NCI-H2196 (cell line): ENCODE results near the gene GIPC3.

Experiments
- DNase-seq: peaks from one replicate; lab custom pipeline; 2025; ENCODE audit not compliant: unreplicated experiment; lab: John Stamatoyannopoulos, UW

The GIPC3 gene

GRCh38 chr19:3585301-3586126, at the start of gene GIPC3:
Gene GIPC3 (plus strand): TSS chr19:3585478. CDS start chr19:3585598, 120 bp downstream.
- DNase-seq, result no peak

GRCh38 chr19:3535563-3535965, 49.7 kb upstream of the GIPC3 start:
- DNase-seq, result no peak

DNA sequence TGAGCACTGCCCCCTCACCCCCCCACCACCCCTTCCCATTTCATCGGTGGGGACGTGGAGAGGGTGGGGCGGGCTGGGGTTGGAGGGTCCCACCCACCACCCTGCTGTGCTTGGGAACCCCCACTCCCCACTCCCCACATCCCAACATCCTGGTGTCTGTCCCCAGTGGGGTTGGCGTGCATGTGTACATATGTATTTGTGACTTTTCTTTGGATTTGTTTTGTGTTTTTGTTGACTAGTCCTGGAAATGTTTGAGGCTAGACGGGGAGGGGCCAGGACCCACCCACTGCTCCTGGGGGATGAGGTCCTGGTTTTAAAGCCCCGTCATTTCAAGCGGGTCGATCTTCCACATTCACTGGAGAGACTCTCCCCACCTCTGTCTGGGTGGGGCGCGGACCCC, 49.3 kb upstream of the GIPC3 start:
- no peak for DNase-seq

GRCh38 chr19:3536429-3537100, 48.7 kb upstream of the GIPC3 start:
- no peak for DNase-seq

DNA sequence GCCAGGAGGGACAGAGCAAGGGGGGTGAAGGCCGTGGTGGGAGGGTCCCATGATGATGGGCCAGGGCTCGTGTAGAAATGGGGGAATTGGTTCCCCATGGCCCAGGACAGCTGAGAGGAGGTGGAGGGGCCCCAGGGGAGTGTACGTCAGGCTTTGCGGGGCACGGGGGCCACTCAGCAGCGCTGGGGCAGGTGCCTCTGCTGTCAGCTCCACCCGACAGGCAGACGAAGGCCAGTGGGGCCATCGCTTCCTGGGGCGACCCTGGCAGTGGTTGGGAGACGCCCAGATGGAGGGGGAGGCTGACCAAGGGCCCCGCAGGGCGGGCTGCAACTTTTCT, 48.2 kb upstream of the GIPC3 start:
- no peak for DNase-seq

DNA sequence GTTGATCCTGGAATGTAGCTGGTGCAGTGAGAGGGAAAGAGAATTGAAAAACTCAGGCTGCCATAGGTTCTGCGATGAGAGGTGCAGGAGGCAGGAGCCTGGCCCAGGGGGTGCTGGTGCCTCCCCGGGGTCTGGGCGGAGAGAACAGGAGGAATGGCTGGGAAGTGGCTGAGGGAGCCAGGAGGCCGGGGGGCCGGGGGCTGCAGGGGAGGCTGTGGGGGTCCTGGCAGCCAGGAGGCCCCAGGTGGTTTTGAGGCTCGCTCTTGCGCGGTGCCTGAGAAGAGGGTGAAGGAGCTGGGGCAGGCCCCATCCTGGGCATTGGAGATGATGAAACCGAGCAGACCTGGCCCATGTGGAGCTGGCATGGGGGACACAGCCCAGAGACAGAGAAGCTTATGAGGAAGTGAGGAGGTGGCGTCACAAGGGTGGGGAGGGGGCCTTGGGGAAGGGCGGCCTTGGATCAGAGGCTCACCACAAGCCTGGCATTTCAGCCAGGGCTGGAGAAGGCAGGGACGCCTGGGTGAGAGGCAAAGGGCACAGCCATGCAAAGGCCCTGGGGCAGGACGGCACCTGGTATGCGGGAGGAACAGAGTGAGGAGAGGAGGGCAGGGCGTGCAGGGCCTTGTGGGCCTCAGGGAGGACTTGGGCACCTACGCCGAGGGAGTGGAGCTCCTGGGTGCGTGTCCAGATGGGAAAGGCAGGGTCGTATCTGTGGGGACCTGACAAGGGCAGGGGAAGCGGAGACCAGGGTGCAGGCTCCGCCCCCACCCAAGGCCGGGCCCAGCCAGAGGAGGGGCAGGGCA, 47.6 kb upstream of the GIPC3 start:
- DNase-seq, result no peak

DNA sequence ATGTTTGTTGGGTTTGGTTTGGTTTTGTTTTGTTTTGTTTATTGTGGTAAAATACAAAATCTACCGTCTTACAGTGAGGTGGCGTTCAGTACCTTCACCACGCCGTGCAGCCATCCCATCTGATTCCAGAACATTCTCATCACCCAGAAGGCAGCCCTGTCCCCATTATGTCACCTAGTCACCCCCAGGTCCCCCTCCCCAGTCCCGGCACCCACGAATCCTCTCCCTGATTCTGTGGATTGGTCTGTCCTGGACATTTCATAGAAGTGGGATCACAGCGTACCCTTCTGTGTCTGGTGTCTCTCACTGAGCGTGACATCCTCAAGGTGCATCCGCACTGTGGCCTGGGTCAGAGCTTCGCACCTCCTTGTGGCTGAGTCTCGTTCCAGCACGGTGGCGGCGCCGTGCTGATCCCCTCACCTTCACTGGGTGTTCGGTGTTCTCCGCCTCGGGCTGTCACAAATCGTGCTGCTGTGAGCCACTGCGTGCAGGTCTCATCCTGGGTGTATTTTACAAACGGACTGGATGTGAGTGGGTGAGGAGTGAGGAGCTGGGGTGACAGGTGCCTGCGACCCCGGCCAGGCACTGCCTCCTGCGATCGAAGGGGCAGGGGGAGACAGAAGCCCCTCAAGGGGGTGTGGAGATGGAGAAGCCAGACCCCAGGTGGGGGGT, 46.9 kb upstream of the GIPC3 start:
- no peak for DNase-seq

DNA sequence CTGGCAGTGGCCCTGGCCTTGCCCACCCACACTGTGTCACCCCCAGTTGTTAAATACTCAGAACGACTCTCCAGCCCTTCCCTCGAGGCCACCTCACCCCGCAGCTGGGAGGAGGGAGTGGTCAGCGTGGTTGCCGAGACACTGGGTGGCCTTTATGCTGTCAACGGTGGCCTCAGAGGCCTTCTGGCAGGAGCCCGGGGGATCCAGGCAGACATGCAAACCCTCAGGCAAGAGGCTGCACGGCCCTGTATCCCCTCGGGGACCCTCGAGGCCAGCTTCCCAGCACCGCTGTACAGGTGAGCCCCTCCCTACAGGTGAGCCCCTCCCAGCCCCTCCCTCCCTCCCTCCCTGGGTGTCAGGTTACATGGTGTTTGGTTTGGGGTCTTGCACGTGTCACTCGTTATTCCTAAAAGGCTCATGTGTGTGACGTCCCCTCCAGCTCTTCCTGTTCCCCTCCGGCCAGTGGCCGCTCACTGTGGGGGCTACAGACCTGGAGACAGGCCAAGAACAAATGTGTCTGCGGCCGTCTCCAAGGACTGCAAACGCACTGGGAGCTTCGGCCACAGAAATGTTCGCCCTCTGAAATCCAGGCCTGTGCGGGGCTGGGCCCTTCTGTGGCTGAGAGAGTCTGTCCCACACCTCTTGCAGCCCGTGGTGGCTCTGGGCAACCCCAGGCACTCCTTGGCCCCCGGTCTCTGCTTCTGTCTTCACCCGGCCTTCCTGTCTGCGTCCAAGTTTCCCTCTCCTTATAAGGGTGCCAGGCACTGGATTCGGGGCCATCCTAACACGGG, 46.1 kb upstream of the GIPC3 start, which contains the start of gene TEKTIP1:
Gene TEKTIP1 (plus strand): TSS at position 210 of the 791 bp plus-strand sequence. CDS start 4 bp downstream, at position 214.
- no peak for DNase-seq

GRCh38 chr19:3539756-3540118, 45.5 kb upstream of the GIPC3 start:
- DNase-seq, result no peak

DNA sequence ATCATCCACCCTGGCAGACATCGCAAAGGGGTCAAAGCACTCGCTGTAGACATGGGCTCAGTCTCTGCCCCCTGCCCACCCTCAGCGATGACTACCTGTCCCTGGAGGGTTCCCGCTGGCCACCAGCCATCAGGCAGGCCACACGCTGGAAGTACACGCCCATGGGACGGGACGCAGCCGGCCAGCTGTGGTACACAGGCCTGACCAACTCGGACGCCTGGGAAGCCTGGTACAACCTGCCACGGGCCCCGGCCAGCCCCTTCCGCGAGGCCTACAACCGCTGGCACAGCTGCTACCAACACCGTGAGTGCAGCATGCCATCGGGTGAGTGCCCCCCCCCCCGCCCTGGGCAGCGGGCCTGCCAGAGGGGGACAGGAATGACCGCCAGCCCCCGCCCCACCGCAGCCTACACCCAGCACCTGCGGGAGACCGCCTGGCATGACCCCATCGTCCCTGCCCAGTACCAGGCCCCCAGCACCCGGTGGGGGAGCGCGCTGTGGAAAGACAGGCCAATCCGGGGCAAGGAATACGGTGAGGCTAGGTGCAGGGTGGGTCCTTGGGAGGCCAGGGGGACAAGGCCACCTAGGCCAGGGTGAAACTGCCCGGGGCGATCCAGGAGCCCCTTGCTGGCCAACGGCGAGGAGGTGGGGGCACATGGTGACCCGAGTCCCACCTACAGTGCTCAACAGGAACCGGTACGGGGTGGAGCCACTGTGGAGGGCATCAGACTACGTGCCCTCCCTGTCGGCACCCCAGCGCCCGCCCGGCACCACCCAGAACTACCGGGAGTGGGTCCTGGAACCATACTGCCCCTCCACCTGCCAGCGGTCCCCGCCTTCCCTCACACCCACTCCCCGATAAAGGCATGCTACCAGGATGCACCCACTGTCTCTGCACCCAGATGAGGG, 41.9 kb upstream of the GIPC3 start:
- no peak for DNase-seq

GRCh38 chr19:3544058-3544376, 41.3 kb upstream of the GIPC3 start:
- DNase-seq, result no peak

DNA sequence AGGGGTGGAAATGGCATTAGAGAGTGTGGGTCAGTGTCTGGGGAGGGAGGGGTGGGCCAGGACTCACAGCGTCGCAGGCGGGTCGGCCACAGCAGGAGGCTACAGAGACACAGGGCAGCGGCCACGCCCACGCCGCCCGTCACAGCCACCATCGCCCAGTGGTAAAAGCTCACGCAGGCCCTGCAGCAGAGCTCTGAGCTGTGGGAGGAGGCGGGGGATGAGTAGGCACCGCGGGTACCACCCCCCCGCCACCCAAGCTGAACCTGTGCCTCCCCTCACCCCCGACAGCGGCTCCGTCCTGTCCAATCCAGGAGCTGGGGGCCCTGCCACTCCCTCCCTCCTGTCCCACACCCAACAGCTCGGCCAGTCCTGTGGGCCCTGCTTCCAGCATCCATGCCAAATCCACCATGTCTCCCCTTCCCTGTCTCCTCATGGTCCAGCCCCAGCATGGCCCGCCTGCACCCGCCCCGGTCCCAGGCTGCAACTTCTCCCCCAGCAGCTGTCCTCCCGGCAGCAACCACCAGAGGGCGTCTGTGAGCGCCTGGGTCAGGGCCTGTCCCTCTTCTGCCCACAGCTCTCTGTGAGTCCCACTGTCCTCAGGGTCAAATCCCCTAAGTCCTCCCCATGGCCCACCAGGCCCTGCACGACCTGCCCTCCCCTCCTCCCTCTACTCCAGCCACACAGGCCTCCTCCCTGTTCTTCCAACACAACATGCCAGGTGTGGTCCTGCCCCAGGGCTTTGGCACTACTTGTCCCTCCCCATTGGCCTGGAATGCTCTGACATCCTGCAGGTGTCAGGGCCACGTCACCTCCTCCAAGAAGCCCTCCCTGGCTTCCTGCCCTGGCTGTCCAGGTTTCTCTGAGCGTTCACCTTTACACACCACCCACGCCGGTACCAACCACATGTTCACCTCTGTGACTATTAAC, 40.3 kb upstream of the GIPC3 start:
- DNase-seq, result peak; percentile 69

DNA sequence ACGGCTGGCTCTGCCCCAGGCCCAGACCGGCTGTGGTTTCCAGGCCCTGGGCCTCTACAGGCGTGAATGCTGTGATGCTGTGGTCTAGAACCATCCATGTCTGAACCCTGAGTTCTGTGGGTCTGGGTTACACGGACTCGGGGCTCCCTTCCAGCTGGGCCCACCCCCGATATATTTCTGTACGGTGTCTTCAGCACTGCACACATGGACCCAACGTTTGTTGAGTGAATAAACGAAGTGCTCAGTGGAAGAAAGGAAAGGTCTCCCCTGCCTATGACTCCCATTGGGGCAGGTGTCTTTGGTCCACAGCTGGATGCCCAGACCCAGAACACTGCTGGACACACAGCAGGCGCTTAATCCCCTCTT, 39.6 kb upstream of the GIPC3 start:
- no peak for DNase-seq

GRCh38 chr19:3546119-3546518, 39.2 kb upstream of the GIPC3 start:
- no peak for DNase-seq

- no peak for DNase-seq
Observed at GRCh38 chr19:3547301-3547731, 38.0 kb upstream of the GIPC3 start.

GRCh38 chr19:3547767-3548282, 37.5 kb upstream of the GIPC3 start:
- DNase-seq, result no peak

GRCh38 chr19:3548606-3549005, 36.7 kb upstream of the GIPC3 start:
- no peak for DNase-seq

GRCh38 chr19:3549816-3550215, 35.5 kb upstream of the GIPC3 start:
- DNase-seq, result no peak
